DOHH2 (cell line): Measurements from ENCODE around the gene RPRM.

Experiments
- H3F3A ChIP-seq: fragments of 200-600 bp; sonication (generic), shearing (Covaris generic); 2 replicates; pipeline ENCODE4 v1.6.0; 2016; ENCODE audit warnings: antibody characterized with exemption, mild to moderate bottlenecking; ENCODE audit not compliant: control insufficient read depth, insufficient read depth
- H3K27ac ChIP-seq: fragments of 200-600 bp; sonication (generic); 2 replicates; pipeline ENCODE4 v1.5.1; 2014; ENCODE audit warnings: low read depth, mild to moderate bottlenecking, low read length, moderate library complexity
- H3K27me3 ChIP-seq: fragments of 200-600 bp; sonication (generic); 2 replicates; pipeline ENCODE4 v1.6.1; 2014; ENCODE audit warnings: mild to moderate bottlenecking, low read length, mixed read lengths; ENCODE audit not compliant: control insufficient read depth
- H3K36me3 ChIP-seq: fragments of 200-600 bp; sonication (generic); 2 replicates; pipeline ENCODE4 v1.6.1; 2014; ENCODE audit warnings: mild to moderate bottlenecking, low read length, moderate library complexity, mixed read lengths; ENCODE audit not compliant: control insufficient read depth
- H3K4me1 ChIP-seq: fragments of 200-600 bp; sonication (generic); 2 replicates; pipeline ENCODE4 v1.6.1; 2014; ENCODE audit warnings: mild to moderate bottlenecking, low read length, mixed read lengths; ENCODE audit not compliant: control insufficient read depth
- H3K4me2 ChIP-seq: fragments of 200-600 bp; sonication (generic); 2 replicates; pipeline ENCODE4 v1.6.0; 2014; ENCODE audit warnings: mild to moderate bottlenecking, low read length, moderate library complexity
- H3K4me3 ChIP-seq: fragments of 200-600 bp; sonication (generic); 2 replicates; pipeline ENCODE4 v1.5.1; 2014; ENCODE audit warnings: mild to moderate bottlenecking, low read length, mixed read lengths
- H3K79me2 ChIP-seq: fragments of 200-600 bp; sonication (generic); 2 replicates; pipeline ENCODE4 v1.6.1; 2014; ENCODE audit warnings: mild to moderate bottlenecking, low read length, mixed read lengths; ENCODE audit not compliant: control insufficient read depth
- H3K9me2 ChIP-seq: fragments of 200-600 bp; sonication (generic); replicated peaks from 2 replicates; pipeline ENCODE4 v1.6.1; 2014; ENCODE audit warnings: mild to moderate bottlenecking, low read length, mixed read lengths; ENCODE audit not compliant: control insufficient read depth
- H3K9me3 ChIP-seq: fragments of 200-600 bp; sonication (generic); 2 replicates; pipeline ENCODE4 v1.6.1; 2014; ENCODE audit warnings: antibody characterized with exemption, low read length, mixed read lengths; ENCODE audit not compliant: control insufficient read depth, insufficient read depth
- H4K20me1 ChIP-seq: fragments of 200-600 bp; sonication (generic); 2 replicates; pipeline ENCODE4 v1.6.0; 2014; ENCODE audit warnings: low read depth, mild to moderate bottlenecking, antibody characterized with exemption, low read length, moderate library complexity; ENCODE audit not compliant: control insufficient read depth, insufficient read depth
- EZH2phosphoT487 ChIP-seq: fragments of 200-600 bp; sonication (generic); IDR thresholded peaks from 2 replicates; pipeline ENCODE4 v1.6.1; 2017; ENCODE audit warnings: borderline replicate concordance, mild to moderate bottlenecking, antibody characterized with exemption, low read length, moderate library complexity, mixed read lengths
- TF ChIP-seq, protein P1 (sequence below): fragments of 200-600 bp; sonication (generic); IDR thresholded peaks from one replicate; pipeline ENCODE4 v1.5.1; 2014; ENCODE audit warnings: antibody characterized with exemption, mild to moderate bottlenecking, low read depth, low read length; ENCODE audit not compliant: poor library complexity, severe bottlenecking

Gene RPRM

DNA sequence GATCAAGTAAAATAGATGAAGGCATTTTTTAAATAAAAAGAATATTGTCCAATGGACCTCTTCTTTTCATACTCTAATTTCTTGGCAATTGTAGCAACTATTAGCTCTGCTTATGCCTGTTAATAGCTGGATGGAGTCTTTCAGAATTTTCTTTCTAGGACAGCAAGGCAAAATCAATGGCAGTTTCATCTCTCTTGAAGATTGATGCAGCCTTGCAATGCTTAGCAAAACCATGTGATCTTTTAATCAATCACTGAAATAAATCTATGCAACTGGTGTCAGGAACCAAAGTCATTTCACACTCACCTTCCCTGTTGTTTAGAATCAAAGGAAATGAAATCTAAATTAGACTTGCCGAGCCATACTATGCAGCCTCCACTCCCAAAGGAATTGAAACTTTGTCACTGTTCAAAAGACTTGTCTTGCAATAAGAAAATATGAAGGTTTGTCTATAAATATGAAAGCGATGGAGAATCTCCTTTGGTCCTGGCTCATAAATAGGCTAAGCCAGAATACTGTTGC lies 16.2 kb downstream of the RPRM start:
- no peaks in the 10 kb centered on the region for H3K36me3 ChIP-seq
- TF ChIP-seq, protein P1, sequence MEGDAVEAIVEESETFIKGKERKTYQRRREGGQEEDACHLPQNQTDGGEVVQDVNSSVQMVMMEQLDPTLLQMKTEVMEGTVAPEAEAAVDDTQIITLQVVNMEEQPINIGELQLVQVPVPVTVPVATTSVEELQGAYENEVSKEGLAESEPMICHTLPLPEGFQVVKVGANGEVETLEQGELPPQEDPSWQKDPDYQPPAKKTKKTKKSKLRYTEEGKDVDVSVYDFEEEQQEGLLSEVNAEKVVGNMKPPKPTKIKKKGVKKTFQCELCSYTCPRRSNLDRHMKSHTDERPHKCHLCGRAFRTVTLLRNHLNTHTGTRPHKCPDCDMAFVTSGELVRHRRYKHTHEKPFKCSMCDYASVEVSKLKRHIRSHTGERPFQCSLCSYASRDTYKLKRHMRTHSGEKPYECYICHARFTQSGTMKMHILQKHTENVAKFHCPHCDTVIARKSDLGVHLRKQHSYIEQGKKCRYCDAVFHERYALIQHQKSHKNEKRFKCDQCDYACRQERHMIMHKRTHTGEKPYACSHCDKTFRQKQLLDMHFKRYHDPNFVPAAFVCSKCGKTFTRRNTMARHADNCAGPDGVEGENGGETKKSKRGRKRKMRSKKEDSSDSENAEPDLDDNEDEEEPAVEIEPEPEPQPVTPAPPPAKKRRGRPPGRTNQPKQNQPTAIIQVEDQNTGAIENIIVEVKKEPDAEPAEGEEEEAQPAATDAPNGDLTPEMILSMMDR: no peak
- no peak for TF ChIP-seq EZH2phosphoT487
- H3K79me2 ChIP-seq: no peaks in the 10 kb centered on the region
- no peaks in the 10 kb centered on the region for H3K4me1 ChIP-seq
- no peaks in the 10 kb centered on the region for H3K9me3 ChIP-seq
- no peaks in the 10 kb centered on the region for H4K20me1 ChIP-seq
- no peaks in the 10 kb centered on the region for H3K27me3 ChIP-seq
- no peak overlapping the region for H3K4me2 ChIP-seq
- no peak overlapping the region for H3K27ac ChIP-seq
- no peaks in the 10 kb centered on the region for H3F3A ChIP-seq
- H3K4me3 ChIP-seq: no peak overlapping the region
- no peaks in the 10 kb centered on the region for H3K9me2 ChIP-seq

DNA sequence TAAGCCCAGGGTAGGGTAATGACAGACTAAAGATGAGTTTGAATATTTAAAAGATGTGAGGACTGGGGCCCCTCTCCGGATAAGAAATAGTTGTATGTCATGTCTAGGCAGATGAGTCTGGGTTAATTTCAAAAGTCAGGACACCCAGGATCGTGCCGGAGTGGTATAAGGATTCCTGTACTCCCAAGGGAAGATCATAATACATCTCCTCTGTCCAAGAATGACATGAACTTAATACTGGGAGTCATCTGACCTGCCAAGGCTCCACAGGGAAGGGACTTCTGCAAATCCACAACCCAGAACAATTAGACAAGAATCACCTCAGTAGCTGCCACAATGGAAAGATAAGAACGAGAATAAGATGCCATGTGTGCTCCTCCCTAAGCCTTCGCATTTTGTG lies 17.1 kb downstream of the RPRM start:
- Histone ChIP-seq H3K9me2 (no peaks in the 10 kb centered on the region), H3K4me2 (no peak overlapping the region), H3K4me3 (no peak overlapping the region), H3K4me1 (no peaks in the 10 kb centered on the region), H4K20me1 (no peaks in the 10 kb centered on the region), H3K9me3 (no peaks in the 10 kb centered on the region), H3F3A (no peaks in the 10 kb centered on the region), H3K79me2 (no peaks in the 10 kb centered on the region), H3K27ac (no peak overlapping the region), H3K36me3 (no peaks in the 10 kb centered on the region), H3K27me3 (no peaks in the 10 kb centered on the region)
- TF ChIP-seq, protein P1: no peak
- TF ChIP-seq EZH2phosphoT487: no peak

DNA sequence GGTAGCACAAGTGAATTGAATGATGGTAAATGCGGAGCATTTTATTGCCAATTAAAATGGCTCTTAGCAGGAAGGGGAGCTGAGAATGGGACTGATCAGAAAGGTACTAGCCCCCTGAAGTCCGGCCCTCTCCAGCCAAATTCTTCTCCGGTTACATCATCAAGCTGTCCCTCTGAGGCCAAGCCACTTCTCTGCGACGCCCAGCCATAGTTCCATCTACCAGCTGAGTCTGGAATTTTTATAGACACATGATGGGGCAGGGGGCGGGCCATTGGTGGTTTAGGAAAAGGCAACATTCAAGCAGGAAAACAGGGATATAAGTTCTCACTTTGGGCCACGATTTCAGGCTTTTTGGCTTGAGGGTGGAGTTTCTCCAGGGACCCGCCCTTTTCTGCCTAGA lies 22.7 kb downstream of the RPRM start:
- Histone ChIP-seq H3F3A (no peaks in the 10 kb centered on the region), H3K36me3 (no peaks in the 10 kb centered on the region), H3K27me3 (no peaks in the 10 kb centered on the region), H3K9me3 (no peaks in the 10 kb centered on the region), H3K79me2 (no peaks in the 10 kb centered on the region), H3K4me3 (no peak overlapping the region), H3K27ac (no peak overlapping the region), H3K4me2 (no peak overlapping the region), H3K4me1 (no peaks in the 10 kb centered on the region), H4K20me1 (no peaks in the 10 kb centered on the region), H3K9me2 (no peaks in the 10 kb centered on the region)
- TF ChIP-seq, protein P1: no peak
- TF ChIP-seq EZH2phosphoT487: no peak

DNA sequence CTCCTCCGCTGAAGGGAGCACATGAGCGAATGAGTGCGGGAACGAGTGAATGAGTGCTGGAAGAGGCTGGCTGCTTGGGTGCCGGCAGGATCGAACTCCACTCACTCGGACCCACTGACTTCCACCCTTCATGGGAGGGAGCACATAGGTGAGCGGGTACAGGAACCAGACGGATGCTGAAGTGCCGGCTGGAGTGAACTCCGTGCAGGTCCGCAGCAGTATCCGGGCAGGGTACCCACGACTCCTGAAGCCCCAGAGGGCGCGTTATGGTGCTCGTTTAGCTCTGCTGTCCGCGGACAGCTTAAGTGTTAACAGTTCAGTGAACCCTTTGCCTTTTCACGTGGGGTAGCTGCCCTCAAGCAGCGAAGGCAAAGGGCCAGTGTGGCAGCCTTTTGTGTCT lies 23.2 kb downstream of the RPRM start:
- no peak overlapping the region for H3K4me2 ChIP-seq
- H4K20me1 ChIP-seq: no peaks in the 10 kb centered on the region
- H3F3A ChIP-seq: no peaks in the 10 kb centered on the region
- H3K27ac ChIP-seq: no peak overlapping the region
- H3K9me2 ChIP-seq: no peaks in the 10 kb centered on the region
- no peaks in the 10 kb centered on the region for H3K27me3 ChIP-seq
- no peaks in the 10 kb centered on the region for H3K36me3 ChIP-seq
- no peaks in the 10 kb centered on the region for H3K4me1 ChIP-seq
- no peak overlapping the region for H3K4me3 ChIP-seq
- H3K79me2 ChIP-seq: no peaks in the 10 kb centered on the region
- TF ChIP-seq, protein P1: no peak
- no peak for TF ChIP-seq EZH2phosphoT487
- H3K9me3 ChIP-seq: no peaks in the 10 kb centered on the region
